NCI-H2171 (cell line): ENCODE data around the gene SSX7.
"Not testable (repeated sequence)": the region's sequence is repeated elsewhere in the genome, so short reads cannot be mapped to it uniquely, and the experiment has no call there.

Experiments
- DNase-seq: peaks from one replicate; lab custom pipeline; 2025; lab: John Stamatoyannopoulos, UW

The SSX7 gene, protein sequence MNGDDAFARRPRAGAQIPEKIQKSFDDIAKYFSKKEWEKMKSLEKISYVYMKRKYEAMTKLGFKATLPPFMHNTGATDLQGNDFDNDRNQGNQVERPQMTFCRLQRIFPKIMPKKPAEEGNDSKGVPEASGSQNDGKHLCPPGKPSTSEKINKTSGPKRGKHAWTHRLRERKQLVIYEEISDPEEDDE

DNA sequence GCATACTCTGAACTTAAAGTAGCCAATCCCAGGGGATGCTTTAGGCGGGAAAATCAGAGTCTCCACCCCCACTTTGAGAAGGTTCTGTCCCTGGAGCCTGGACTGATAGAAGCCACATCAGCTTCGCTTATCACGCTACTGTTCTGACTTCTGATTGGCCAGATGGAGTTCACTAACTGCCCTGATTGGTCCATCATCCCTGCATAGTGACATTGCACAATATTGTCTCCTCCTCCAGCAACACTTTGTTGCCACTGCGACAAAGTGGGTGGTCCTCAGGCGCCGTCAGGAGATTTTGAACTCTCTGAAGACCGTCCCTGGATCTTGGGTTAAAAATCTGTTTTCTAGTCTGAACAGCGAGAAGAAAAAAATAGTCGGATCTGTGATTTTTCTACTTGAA, at the start of gene SSX7:
TSS of gene SSX7 (minus strand) at position 101 of the 400 bp plus-strand sequence. CDS start 1,428 bp downstream, outside the sequence.
- DNase-seq, result not testable (repeated sequence)

DNA sequence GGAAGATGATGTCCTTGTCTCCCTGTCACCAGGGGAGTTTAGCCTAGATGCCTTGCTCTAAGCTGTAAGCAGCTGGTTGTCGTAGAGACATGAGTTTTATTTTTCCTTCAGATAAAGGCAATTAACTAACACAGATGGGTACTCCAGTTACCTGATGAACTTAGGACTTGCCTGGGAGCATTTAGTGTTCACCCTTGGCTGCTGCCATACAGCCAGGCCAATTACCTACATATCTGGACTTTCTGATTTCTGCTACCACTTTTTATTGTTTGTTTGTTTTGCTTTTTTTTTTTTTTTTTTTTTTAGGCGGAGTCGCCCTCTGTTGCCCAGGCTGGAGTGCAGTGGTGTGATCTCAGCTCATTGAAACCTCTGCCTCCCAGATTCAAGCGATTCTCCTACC, 37.3 kb upstream of the SSX7 start:
- DNase-seq, result not testable (repeated sequence)

DNA sequence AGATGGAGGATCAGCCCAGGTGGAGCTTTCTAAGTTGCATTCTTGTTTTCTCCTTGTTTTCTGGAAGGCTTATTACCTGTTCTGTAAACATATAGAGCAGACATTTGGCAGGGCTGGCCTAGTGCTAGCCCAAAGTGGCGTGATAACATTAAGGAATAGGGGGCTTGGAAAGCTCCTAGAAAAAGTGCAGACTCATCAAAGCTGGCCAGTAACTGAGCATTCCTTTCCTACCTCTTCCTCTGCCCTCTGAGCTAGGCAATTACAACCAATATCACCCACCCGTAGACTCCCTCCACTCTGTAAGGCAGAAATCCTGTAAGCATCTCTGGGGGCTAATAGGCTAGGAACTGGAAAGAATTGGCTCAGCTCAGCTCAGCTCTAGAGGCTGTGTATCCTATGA, 7.5 kb upstream of the SSX7 start:
- not testable (repeated sequence) for DNase-seq

DNA sequence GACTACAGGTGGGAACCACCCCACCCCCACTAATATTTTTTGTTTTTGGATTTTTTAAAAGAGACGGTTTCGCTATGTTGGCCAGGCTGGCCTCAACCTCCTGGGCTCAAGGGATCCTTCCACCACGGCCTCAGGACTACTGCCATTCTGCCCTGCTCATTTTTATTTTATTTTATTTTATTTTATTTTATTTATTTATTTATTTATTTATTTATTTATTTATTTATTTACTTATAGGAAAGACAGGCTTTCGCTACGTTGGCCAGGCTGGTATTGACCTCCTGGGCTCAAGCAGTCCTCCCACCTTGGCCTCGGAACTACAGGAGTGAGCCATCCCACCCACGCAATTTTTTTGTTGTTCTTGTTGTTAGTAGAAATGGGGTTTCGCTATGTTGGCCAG, 775 bp upstream of the SSX7 start:
- not testable (repeated sequence) for DNase-seq

DNA sequence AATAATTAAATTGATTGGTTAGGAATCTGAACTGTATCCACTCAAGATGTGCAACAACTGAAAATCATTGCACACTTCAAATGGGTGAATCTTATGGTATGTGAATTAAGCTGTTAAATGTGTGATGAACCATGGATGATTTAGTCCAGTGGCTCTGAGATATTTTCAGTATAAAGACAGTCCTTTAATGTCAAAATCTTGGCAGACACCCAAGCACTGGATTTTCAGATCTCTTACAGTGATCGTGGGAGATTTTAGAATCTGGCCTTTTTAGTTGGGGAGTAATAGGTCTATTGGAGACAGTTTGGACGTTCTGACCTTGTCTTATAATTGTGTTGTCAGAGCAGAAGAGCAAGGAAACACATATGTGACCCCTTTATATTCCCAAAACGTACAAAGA, 4.0 kb downstream of the SSX7 start:
- not testable (repeated sequence) for DNase-seq

DNA sequence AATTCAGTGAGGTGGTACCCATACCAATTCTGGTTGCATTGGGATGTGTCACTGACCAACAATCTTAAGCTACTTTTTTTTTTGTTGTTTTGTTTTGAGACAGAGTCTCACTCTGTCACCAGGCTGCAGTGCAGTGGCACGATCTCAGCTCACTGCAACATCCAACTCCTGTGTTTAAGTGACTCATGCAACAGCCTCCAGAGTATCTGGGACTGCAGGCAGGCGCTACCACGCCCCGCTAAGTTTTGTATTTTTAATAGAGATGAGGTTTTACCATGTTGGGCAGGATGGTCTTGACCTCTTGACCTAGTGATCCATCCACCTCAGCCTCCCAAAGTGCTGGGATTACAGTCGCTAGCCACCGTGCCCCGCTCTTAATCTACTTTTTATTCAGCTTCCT, 5.7 kb downstream of the SSX7 start:
- DNase-seq, result not testable (repeated sequence)

DNA sequence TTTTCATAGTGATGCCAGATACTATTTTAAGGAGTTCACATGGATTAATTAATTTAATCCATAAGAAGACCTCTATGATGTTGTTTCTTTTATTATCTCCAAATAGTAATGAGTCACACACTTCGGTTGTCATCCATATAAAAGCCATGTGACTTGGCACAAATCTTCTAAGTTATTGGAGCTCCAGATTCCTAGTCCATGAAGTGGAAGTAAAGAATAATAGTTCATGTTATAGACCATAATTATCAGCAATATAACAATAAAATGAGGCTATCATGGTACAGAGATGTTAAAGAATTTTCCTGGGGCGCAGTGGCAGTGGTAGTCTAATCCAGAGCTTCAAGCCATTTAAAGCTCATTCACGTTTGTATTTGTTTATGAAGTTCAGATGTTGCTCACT, 26.2 kb downstream of the SSX7 start:
- not testable (repeated sequence) for DNase-seq

DNA sequence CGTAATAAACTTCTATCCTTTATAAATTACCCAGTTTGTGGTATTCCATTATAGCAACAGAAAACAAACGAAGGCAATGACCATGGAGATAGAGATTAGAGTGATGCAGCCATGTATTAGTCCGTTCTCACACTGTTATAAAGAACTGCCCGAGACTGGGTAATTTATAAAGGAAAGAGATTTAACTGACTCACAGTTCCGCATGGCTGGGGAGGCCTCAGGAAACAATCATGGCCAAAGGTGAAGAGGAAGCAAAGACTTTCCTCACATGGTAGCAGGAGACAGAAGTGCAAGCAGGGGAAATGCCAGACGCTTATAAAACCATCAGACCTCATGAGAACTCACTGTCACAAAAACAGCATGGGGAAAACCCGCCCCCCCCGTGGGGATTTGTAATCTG, 34.0 kb downstream of the SSX7 start:
- DNase-seq, result not testable (repeated sequence)

DNA sequence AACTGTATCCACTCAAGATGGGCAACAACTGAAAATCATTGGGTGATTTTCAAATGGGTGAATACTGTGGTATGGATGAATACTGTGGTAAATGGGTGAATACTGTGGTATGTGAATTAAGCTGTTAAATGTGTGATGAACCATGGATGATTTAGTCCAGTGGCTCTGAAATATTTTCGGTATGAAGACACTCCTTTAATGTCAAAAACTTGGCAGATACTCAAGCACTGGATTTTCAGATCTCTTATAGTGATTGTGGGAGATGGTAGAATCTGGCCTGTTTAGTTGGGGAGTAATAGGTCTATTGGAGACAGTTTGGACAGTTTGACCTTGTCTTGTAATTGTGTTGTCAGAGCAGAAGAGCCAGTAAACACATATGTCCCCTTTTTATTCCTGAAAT, 45.7 kb downstream of the SSX7 start:
- no peak for DNase-seq

DNA sequence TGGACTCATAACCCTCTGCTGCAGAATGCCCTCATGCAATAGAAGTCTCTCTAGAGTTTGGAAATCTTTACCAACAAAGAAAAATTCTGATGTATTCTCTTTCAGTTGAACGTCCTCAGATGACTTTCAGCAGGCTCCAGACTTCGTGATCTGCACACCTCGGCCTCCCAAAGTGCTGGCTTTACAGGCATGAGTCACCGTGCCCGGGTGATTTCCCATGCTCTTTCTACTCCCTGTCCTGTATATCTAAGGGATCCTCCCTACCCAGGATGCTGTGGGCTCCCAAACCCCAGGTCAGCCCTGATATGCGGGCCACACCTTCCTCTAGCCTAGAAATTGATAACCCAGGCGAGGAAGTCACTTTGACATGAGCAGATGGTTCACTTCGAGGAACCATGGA, 51.5 kb downstream of the SSX7 start:
- not testable (repeated sequence) for DNase-seq

DNA sequence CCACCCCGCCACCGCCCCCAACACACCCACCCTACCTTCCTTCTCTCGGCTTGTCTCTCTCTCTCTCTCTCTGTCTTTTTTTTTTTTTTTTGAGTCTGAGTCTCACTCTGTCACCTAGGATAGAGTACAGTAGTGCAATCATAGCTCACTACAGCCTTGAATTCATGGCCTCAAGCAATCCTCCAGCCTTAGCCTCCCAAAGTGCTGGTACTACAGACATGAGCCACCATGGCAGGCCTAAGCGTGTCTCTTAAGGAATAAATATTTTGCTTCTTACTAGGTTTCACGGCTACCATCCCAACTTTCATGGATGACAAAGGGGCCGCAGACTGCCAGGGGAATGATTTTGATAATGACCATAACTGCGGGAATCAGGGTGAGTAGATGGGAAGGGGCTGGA, 55.8 kb downstream of the SSX7 start:
- DNase-seq, result no peak

DNA sequence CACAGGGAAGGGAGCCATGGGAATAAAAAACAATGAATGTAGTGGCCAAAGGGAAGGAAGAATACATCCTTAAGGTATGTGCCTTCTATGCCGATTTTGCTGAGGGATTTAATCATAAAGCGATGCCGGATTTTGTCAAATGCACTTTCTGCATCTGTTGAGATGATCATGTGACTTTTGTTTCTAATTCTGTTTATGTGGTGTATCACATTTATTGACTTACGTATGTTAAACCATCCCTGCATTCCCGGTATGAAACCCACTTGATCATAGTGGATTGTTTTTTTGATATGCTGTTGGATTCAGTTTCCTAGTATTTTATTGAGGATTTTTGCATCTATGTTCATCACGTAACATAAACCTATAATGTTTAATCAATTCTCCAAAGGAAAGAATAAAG, 60.0 kb downstream of the SSX7 start:
- no peak for DNase-seq
